Right kidney (tissue), 1 donor: ENCODE results near the gene PVALEF.
"Not testable (repeated sequence)": the region's sequence is repeated elsewhere in the genome, so short reads cannot be mapped to it uniquely, and the experiment has no call there.

Experiments
- DNase-seq: peaks from one replicate; pipeline ENCODE4 v3.0.0-alpha.2; 2016

Gene PVALEF

GRCh38 chr17:81221842-81222619 is 56.7 kb downstream of the PVALEF start:
- DNase-seq, result peak; percentile 20

- no peak for DNase-seq
Observed at GRCh38 chr17:81222620-81222905, 57.3 kb downstream of the PVALEF start.

- DNase-seq, result peak; percentile 92
Observed at GRCh38 chr17:81222906-81223761, 57.8 kb downstream of the PVALEF start, which contains the start of gene CEP131. Gene CEP131, minus strand, starts transcription at chr17:81222965. Its CDS starts 2,909 bp downstream, at chr17:81220056.

- no peak for DNase-seq
Observed at GRCh38 chr17:81223762-81224130, 58.4 kb downstream of the PVALEF start.

GRCh38 chr17:81227630-81228029 is 62.3 kb downstream of the PVALEF start:
- not testable (repeated sequence) for DNase-seq

- no peak for DNase-seq
Observed at GRCh38 chr17:81228420-81228819, 63.1 kb downstream of the PVALEF start.

- DNase-seq, result no peak
Observed at GRCh38 chr17:81228834-81229665, 63.7 kb downstream of the PVALEF start.

- no peak for DNase-seq
Observed at GRCh38 chr17:81229666-81229920, 64.3 kb downstream of the PVALEF start.

GRCh38 chr17:81230043-81230820 is 64.9 kb downstream of the PVALEF start:
- no peak for DNase-seq

GRCh38 chr17:81231121-81231645 is 65.9 kb downstream of the PVALEF start:
- DNase-seq, result no peak

GRCh38 chr17:81231766-81232581 is 66.7 kb downstream of the PVALEF start:
- DNase-seq, result no peak
